Transverse colon (tissue), 4 donors: ENCODE results near the gene CARMIL3.

Experiments used
- POLR2AphosphoS5 ChIP-seq, 3 donors: sonication (generic); formaldehyde crosslinking; IDR thresholded peaks; one replicate each; pipeline ENCODE4 v1.6.1; 2016; ENCODE audit warnings: antibody characterized with exemption in 3 of 3
- TF ChIP-seq, protein P1 (sequence below), 5 experiments: fragments of 200-600 bp in 3 of 5; fragments of 450-650 bp in 2 of 5; sonication (generic) in 3 of 5; IDR thresholded peaks; 1 replicate in 2 of 5; 2 replicates in 3 of 5; pipeline ENCODE4 v1.5.1; 2016 to 2017; ENCODE audit warnings: antibody characterized with exemption in 5 of 5, inconsistent platforms in 3 of 5, mild to moderate bottlenecking in 2 of 5, moderate library complexity in 1 of 5

- TF ChIP-seq, protein P1, sequence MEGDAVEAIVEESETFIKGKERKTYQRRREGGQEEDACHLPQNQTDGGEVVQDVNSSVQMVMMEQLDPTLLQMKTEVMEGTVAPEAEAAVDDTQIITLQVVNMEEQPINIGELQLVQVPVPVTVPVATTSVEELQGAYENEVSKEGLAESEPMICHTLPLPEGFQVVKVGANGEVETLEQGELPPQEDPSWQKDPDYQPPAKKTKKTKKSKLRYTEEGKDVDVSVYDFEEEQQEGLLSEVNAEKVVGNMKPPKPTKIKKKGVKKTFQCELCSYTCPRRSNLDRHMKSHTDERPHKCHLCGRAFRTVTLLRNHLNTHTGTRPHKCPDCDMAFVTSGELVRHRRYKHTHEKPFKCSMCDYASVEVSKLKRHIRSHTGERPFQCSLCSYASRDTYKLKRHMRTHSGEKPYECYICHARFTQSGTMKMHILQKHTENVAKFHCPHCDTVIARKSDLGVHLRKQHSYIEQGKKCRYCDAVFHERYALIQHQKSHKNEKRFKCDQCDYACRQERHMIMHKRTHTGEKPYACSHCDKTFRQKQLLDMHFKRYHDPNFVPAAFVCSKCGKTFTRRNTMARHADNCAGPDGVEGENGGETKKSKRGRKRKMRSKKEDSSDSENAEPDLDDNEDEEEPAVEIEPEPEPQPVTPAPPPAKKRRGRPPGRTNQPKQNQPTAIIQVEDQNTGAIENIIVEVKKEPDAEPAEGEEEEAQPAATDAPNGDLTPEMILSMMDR (IDR thresholded peaks at IDR 0.05): no peak
- TF ChIP-seq POLR2AphosphoS5 (IDR thresholded peaks at IDR 0.05): no peak
These were observed 2.8 kb downstream of the CARMIL3 start for GRCh38 chr14:24054646-24055045.
